K562 (cell line): ENCODE results near the gene PHKB.

Experiments used
- BCL6 ChIP-seq: fragments of 250-450 bp; sonication (Bioruptor Pico); IDR thresholded peaks from 2 replicates; pipeline ENCODE4 v1.4.0; 2020
- CTCF ChIP-seq, 3 experiments: IDR thresholded peaks in 2 of 3; conservative IDR thresholded peaks in 1 of 3; 2 replicates each; pipeline ENCODE4 v1.5.1; 2011 to 2012; ENCODE audit warnings: low read length in 3 of 3, mild to moderate bottlenecking in 3 of 3, control low read depth in 2 of 3, improper control_type of control experiment in 1 of 3, inconsistent platforms in 1 of 3, low read depth in 1 of 3, mixed read lengths in 1 of 3, moderate library complexity in 1 of 3; ENCODE audit not compliant: insufficient read depth in 2 of 3
- ELK1 ChIP-seq: sonication (generic); formaldehyde crosslinking; IDR thresholded peaks from 2 replicates; pipeline ENCODE4 v1.8.1; 2022; ENCODE audit warnings: missing genetic modification reagents
- MAX ChIP-seq: sonication (generic); formaldehyde crosslinking; IDR thresholded peaks from 2 replicates; pipeline ENCODE4 v1.9.0; 2022; ENCODE audit warnings: mild to moderate bottlenecking, missing genetic modification reagents
- PKNOX1 ChIP-seq: fragments of 450-650 bp; IDR thresholded peaks from 2 replicates; pipeline ENCODE4 v1.6.1; 2016
- POLR2AphosphoS2 ChIP-seq: IDR thresholded peaks from 2 replicates; pipeline ENCODE4 v1.6.1; 2012; ENCODE audit warnings: low read length, improper control_type of control experiment
- POLR2AphosphoS5 ChIP-seq: IDR thresholded peaks from 2 replicates; pipeline ENCODE4 v1.6.1; 2011; ENCODE audit warnings: mild to moderate bottlenecking, low read depth, low read length, moderate library complexity; ENCODE audit not compliant: control insufficient read depth, insufficient read depth
- ZBTB40 ChIP-seq, 2 experiments: fragments of 450-650 bp in 1 of 2; sonication (generic) in 1 of 2; formaldehyde crosslinking in 1 of 2; IDR thresholded peaks; 2 replicates each; pipeline versions ENCODE4 v1.7.1 to v1.9.0; 2016 to 2022; ENCODE audit warnings: inconsistent platforms in 1 of 2, mild to moderate bottlenecking in 1 of 2, missing genetic modification reagents in 1 of 2
- ZZZ3 ChIP-seq: fragments of 450-650 bp; IDR thresholded peaks from 2 replicates; pipeline ENCODE4 v1.6.1; 2016; ENCODE audit warnings: antibody characterized with exemption, mild to moderate bottlenecking, moderate library complexity

- TF ChIP-seq ELK1 (no peak), ZZZ3 (no peak), BCL6 (CRISPR knock-in tag) (no peak), POLR2AphosphoS5 (no peak), CTCF (IDR thresholded peaks at IDR 0.05 in 2 of 3, conservative IDR thresholded peaks at IDR 0.05 in 1 of 3; ENCODE audit: insufficient read depth in 2 of 3, low read depth in 1 of 3, low read length in 3 of 3) (no peak), POLR2AphosphoS2 (no peak), MAX (CRISPR knock-in tag) (no peak), ZBTB40 (IDR thresholded peaks at IDR 0.05) (no peak), ZBTB40 (CRISPR knock-in tag; IDR thresholded peaks at IDR 0.05) (no peak), PKNOX1 (no peak)
These were observed 232.1 kb downstream of the PHKB start for GRCh38 chr16:47693226-47693625.
